GM12873 (cell line): ENCODE measurements around the gene NRG3.

Source experiments
- TF ChIP-seq, protein P1 (sequence below): IDR thresholded peaks from 2 replicates; pipeline ENCODE4 v1.5.1; 2012; ENCODE audit warnings: low read depth, mild to moderate bottlenecking, moderate library complexity, low read length, control low read depth; ENCODE audit not compliant: insufficient read depth; ENCODE audit errors: missing control alignments

The NRG3 gene

DNA sequence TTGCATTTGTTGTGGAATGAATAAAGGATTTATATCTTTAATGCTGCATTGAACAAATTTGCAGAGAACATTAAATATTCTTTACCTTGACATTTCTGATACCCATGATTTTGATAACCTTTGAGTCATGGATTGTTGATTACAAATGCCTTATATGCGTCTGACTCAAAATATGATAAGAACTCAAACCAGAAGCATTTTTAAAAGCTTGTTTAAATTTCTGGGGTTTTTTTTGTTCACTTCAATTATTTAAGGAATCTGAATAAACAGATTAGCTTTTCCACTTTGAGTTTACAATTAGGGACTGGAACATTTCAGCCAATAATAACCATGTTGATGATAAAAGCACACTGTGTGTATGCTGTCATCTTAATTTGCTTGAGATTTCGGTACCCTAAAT, 253.5 kb downstream of the NRG3 start:
- TF ChIP-seq, protein P1, sequence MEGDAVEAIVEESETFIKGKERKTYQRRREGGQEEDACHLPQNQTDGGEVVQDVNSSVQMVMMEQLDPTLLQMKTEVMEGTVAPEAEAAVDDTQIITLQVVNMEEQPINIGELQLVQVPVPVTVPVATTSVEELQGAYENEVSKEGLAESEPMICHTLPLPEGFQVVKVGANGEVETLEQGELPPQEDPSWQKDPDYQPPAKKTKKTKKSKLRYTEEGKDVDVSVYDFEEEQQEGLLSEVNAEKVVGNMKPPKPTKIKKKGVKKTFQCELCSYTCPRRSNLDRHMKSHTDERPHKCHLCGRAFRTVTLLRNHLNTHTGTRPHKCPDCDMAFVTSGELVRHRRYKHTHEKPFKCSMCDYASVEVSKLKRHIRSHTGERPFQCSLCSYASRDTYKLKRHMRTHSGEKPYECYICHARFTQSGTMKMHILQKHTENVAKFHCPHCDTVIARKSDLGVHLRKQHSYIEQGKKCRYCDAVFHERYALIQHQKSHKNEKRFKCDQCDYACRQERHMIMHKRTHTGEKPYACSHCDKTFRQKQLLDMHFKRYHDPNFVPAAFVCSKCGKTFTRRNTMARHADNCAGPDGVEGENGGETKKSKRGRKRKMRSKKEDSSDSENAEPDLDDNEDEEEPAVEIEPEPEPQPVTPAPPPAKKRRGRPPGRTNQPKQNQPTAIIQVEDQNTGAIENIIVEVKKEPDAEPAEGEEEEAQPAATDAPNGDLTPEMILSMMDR = no peak

DNA sequence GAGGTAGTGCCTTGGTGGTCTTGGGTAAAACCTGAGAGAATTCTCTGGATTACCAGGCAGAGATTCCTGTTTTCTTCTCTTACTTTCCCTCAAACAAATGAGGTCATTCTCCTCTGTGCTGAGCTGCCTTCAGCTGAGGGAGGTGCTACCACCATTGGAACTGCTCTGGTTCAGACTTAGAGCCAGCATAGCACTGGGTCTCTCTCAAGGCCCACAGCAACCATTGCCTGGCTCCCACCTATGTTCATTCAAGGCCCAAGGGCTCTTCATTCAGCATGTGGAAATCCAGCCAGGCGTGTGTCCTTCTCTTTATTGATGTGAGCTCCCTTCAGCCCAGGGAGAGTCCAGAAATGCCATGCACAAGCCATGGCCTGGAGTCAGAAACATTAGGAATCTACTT, 261.1 kb downstream of the NRG3 start:
- TF ChIP-seq, protein P1 = no peak

DNA sequence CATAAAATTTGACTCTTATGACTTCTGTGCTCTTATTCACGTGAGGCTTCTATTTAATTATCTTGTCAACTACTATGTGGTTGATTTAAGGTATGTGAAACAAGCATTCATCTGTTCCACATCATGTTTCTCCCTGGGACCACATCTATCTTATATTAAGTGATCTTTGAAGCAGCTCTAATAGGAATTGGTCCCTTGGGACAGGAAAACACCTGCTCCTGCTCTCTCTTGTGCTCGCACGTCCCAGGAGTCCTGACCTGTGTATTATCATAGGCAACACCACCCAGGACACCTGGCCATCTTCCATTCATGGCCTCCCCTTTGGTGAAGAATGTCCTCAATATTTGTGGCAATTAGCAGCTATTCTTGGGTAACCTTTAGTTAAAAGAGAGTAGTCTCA, 269.2 kb downstream of the NRG3 start:
- TF ChIP-seq, protein P1 = no peak

DNA sequence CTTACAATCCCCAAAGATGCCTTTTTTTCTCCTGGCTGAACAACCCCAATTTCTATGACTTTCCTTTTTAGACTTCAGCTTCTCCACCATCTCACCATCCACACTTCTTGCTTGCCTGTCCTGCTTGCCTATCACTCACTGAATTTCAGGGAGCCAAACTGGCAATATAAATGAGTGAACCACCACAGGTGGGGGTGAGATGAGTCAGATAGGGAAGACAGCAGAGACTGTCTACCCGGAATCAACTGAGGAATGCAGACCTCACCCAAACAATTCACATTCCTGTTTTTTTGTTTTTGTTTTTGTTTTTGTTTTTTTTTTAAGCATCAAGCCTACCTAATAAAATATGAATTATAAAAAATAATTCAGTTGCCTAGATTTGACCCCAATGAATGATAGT, 273.8 kb downstream of the NRG3 start:
- TF ChIP-seq, protein P1 = no peak

DNA sequence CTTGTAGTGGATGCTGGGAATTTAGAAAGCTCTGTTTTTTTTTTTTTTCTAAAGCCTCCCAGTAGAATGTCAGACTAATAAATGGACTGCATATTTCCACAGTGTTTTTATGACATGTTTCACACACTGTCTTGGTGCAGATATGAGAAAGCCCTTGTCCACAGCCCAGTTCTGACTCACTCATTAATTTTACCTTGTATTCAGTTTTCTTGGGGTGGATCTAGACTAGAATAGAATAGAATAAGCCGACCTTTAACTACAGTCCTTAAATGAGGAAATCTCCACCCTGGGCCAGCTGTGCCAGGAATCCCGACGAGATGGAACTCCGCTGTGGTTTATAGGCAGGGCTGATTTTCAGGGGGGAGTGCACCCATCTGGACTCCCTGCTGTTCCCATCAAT, 274.7 kb downstream of the NRG3 start:
- TF ChIP-seq, protein P1 = no peak

DNA sequence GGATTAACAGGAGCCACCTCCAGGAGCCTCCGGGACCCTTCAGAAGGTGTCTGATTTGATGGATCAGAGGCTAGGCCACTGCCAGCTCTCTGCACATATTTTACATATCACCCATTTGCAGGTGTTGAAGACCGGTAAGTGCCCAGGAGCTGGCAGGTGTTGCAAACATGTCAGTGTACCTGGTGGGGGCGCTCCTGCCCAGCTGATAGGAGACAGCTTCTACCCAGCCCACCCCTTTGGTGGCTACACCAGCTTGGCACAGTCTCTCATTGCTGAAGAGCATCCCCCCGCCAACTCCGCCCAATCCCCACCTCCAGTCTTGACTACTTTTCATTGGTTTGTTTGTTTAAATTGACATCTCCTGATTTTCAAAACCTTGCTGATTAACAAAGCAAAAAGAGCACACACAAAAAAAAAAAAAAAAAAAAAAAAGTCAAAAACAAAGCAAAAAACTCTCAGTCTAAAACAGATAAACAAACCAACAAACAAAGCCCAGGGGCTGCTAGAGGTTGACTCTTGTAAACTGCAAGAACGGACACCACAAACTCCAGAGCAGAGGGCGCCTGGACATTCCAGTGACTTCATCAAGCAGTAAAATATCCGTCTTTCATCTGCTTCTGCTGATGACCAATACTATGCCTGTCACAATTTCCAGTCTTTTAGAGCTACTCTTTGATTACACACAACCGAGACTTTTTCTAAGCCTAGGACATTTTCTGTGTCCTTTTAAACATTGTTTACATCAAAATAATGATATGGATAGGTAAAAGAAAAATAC, 275.3 kb downstream of the NRG3 start:
- TF ChIP-seq, protein P1 = peak; percentile 22

DNA sequence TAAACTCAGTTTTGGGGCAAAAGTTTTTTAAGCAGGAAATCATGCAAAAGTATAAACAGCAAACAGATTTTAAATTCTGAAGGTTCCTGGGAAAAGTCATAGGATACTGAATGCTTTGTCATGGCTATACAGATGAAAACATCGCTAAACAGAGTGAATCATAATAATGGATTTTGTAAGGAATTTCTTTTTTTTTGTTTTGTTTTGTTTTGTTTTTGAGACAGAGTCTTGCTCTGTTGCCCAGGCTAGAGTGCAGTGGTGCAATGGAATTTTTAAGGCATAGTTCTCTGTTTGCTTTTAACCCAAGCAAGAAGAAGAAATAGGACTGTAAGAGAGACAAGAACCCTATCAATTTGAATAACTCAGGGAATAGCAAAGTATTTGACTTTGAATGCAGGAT, 285.3 kb downstream of the NRG3 start:
- TF ChIP-seq, protein P1 = no peak

DNA sequence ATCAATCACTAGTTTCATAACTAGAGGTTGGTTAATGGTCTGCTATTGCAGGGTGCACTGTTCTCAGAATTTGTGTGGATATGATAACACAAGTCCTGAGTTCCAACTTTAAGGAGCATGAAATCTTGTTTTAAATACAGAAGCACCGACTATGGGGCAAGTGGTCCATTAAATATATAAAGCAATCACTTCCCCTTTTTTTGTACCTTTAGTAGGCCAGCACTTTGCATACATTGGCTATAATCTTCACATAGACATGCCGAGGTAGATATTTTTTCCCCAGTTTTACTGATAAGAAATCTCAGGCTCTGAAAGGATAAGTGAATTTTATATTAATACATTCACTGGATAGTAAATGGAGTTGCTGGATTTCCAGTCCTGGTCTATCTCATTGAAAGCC, 286.3 kb downstream of the NRG3 start:
- TF ChIP-seq, protein P1 = no peak
